Measurements from ENCODE around the gene OBSCN. TPM values are rescaled to one million over a fixed set of nuclear protein-coding genes. Genes with fewer than 3 reads are reported as not detected.

The OBSCN gene
- total RNA-seq, 1 donor from 2014 or later: 5.1 TPM

DNA sequence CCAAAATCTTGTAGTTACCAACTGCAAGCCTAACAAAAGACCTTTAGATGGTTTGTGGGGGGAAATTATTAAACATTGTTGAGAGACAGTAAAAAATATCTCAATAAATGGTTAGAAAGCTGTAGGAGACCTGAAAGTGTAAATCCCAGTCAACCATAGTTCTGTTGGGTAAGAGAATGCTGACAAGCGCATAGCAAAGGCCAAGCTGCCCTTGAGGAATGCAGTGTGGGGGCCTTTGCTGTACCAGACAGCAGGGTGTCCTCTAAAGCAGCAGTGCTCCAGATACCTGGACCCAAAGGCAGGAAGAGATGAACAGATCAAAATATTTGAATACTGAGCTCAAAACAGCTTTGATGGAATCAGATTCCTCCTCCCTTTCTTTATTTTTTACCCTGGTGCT lies 54.6 kb downstream of the OBSCN start:
- H3K36me3 Mint-ChIP-seq: peaks cover 14% of the 10 kb centered on the region
- no peak for DNase-seq (ENCODE audit: low spot score)
- no peaks in the 10 kb centered on the region for H3K9me3 ChIP-seq (ENCODE audit: low read depth)

DNA sequence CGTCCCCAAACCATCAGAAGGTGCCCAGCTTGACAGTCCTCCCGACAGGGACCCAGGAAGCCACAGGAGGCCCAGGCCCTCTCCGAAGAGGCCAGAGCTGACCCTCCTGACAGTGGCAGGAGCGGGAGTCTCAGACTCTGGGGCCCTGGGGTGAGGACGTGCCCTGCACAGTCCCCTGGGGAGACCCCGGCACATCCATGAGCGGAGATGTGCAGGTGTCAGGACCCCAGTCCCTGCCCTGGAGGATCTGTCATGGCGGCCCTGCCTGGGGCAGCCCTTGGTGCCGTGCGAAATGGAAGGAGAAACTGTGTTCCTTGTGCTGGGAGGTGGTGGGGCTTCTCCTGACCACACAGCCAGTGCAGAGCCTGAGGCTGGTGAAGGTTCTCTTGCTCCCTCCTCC lies 55.8 kb downstream of the OBSCN start:
- Histone ChIP-seq H3K9me3 (ENCODE audit: low read depth) (no peaks in the 10 kb centered on the region), H3K79me2 (ENCODE audit: low read depth) (no peaks in the 10 kb centered on the region), H3F3A (ENCODE audit: low read depth) (no peaks in the 10 kb centered on the region), H3K36me3 (no peaks in the 10 kb centered on the region), H3K9ac (no peak overlapping the region), H3K4me3 (no peak overlapping the region), H3K4me1 (no peaks in the 10 kb centered on the region), H2AFZ (replicated peaks) (no peak overlapping the region), H3K27me3 (no peaks in the 10 kb centered on the region), H3K4me2 (no peak overlapping the region), H3K27ac (no peak overlapping the region), H4K20me1 (ENCODE audit: low read depth) (no peaks in the 10 kb centered on the region)
- H3K36me3 Mint-ChIP-seq: peaks cover 12% of the 10 kb centered on the region
- H3K4me3 Mint-ChIP-seq: no peak overlapping the region
- H3K4me1 Mint-ChIP-seq: no peaks in the 10 kb centered on the region
- no peaks in the 10 kb centered on the region for H3K27me3 Mint-ChIP-seq (ENCODE audit: insufficient read depth, low read depth)
- no peak for TF ChIP-seq EZH2 (IDR thresholded peaks at IDR 0.05)
- H3K9me3 Mint-ChIP-seq: peaks cover 8% of the 10 kb centered on the region
- no peak overlapping the region for H3K27ac Mint-ChIP-seq
- DNase-seq (ENCODE audit: low spot score): no peak

More for the DNA sequence above, 54.6 kb downstream of the OBSCN start:
- H3K27me3 Mint-ChIP-seq (ENCODE audit: insufficient read depth, low read depth): no peaks in the 10 kb centered on the region
- Histone ChIP-seq H3K79me2 (ENCODE audit: low read depth) (no peaks in the 10 kb centered on the region), H3K4me3 (no peak overlapping the region), H3K4me1 (no peaks in the 10 kb centered on the region), H3K27me3 (no peaks in the 10 kb centered on the region), H4K20me1 (ENCODE audit: low read depth) (no peaks in the 10 kb centered on the region), H3K27ac (no peak overlapping the region), H2AFZ (replicated peaks) (no peak overlapping the region), H3K4me2 (no peak overlapping the region), H3F3A (ENCODE audit: low read depth) (no peaks in the 10 kb centered on the region), H3K36me3 (no peaks in the 10 kb centered on the region), H3K9ac (no peak overlapping the region)
- H3K4me3 Mint-ChIP-seq: no peak overlapping the region
- TF ChIP-seq EZH2 (IDR thresholded peaks at IDR 0.05): no peak
- TF ChIP-seq, protein P1, sequence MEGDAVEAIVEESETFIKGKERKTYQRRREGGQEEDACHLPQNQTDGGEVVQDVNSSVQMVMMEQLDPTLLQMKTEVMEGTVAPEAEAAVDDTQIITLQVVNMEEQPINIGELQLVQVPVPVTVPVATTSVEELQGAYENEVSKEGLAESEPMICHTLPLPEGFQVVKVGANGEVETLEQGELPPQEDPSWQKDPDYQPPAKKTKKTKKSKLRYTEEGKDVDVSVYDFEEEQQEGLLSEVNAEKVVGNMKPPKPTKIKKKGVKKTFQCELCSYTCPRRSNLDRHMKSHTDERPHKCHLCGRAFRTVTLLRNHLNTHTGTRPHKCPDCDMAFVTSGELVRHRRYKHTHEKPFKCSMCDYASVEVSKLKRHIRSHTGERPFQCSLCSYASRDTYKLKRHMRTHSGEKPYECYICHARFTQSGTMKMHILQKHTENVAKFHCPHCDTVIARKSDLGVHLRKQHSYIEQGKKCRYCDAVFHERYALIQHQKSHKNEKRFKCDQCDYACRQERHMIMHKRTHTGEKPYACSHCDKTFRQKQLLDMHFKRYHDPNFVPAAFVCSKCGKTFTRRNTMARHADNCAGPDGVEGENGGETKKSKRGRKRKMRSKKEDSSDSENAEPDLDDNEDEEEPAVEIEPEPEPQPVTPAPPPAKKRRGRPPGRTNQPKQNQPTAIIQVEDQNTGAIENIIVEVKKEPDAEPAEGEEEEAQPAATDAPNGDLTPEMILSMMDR (IDR thresholded peaks at IDR 0.05): no peak
- TF ChIP-seq EZH2phosphoT487 (IDR thresholded peaks at IDR 0.05): no peak
- H3K27ac Mint-ChIP-seq: no peak overlapping the region
- peaks cover 8% of the 10 kb centered on the region for H3K9me3 Mint-ChIP-seq
- H3K4me1 Mint-ChIP-seq: no peaks in the 10 kb centered on the region

DNA sequence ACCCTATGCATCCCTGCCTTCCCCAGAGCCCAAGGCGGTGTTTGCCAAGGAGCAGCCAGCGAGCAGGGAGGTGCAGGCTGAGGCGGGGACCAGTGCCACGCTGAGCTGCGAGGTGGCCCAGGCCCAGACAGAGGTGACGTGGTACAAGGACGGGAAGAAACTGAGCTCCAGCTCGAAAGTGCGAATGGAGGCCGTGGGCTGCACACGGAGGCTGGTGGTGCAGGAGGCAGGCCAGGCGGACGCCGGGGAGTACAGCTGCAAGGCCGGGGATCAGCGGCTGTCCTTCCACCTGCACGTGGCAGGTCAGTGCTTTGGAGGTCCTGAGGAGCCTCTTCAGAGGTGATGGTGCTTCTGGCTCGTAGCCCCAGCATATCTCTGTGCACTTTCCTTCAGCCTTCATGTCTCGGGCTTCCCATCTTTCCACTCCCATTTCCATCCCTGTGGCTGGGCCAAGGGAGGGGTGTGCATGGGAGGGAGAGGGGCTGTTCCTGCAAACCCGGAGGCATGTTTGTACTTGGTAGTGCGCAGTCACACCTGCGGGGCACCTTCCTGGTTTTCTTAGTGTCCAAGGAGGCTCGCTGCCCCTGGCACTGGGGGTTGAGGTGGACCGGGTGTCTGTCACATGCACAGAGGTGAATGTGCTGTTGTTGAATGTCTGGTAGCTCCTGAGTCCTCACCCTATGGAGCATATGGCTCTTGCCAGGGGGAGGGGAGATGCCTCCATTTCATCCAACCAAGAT lies 56.4 kb downstream of the OBSCN start:
- Histone ChIP-seq H3F3A (ENCODE audit: low read depth) (no peaks in the 10 kb centered on the region), H3K79me2 (ENCODE audit: low read depth) (no peaks in the 10 kb centered on the region), H3K27ac (no peak overlapping the region), H3K36me3 (no peaks in the 10 kb centered on the region), H3K4me2 (no peak overlapping the region), H2AFZ (replicated peaks) (no peak overlapping the region), H3K4me3 (no peak overlapping the region), H3K9ac (no peak overlapping the region), H3K9me3 (ENCODE audit: low read depth) (no peaks in the 10 kb centered on the region), H3K4me1 (no peaks in the 10 kb centered on the region), H4K20me1 (ENCODE audit: low read depth) (no peaks in the 10 kb centered on the region), H3K27me3 (no peaks in the 10 kb centered on the region)
- Mint-ChIP-seq H3K9me3 (peaks cover 8% of the 10 kb centered on the region), H3K27me3 (ENCODE audit: insufficient read depth, low read depth) (no peaks in the 10 kb centered on the region), H3K4me1 (no peaks in the 10 kb centered on the region), H3K4me3 (no peak overlapping the region), H3K27ac (no peak overlapping the region), H3K36me3 (peaks cover 12% of the 10 kb centered on the region)
- DNase-seq (ENCODE audit: low spot score): no peak
- TF ChIP-seq EZH2 (IDR thresholded peaks at IDR 0.05) (no peak), EZH2phosphoT487 (IDR thresholded peaks at IDR 0.05) (no peak)
- TF ChIP-seq, protein P1 (IDR thresholded peaks at IDR 0.05): no peak

DNA sequence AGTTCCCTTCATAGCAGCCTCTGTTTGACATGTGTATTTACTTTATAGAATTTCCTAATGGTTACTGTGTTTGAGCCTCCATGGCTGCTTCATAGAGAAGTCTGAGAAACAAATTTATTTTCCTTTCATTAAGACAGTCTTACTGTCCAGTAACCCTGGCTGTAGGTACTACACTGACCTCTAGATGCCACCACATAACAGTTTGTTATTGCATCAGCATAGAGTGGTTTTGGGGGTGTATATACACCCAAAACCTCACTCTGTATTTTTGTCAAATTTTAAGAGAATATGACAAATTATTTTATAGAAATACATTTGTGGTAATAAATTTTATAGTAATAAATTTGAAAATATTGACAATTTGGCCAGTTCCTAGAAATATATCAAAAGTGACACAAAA lies 57.3 kb downstream of the OBSCN start:
- Histone ChIP-seq H3K4me2 (no peak overlapping the region), H3K27me3 (no peaks in the 10 kb centered on the region), H4K20me1 (ENCODE audit: low read depth) (no peaks in the 10 kb centered on the region), H3K9me3 (ENCODE audit: low read depth) (no peaks in the 10 kb centered on the region), H3K4me3 (no peak overlapping the region), H2AFZ (replicated peaks) (no peak overlapping the region), H3K9ac (no peak overlapping the region), H3K79me2 (ENCODE audit: low read depth) (no peaks in the 10 kb centered on the region), H3K27ac (no peak overlapping the region), H3K4me1 (no peaks in the 10 kb centered on the region), H3F3A (ENCODE audit: low read depth) (no peaks in the 10 kb centered on the region), H3K36me3 (no peaks in the 10 kb centered on the region)
- TF ChIP-seq, protein P1 (IDR thresholded peaks at IDR 0.05): peak; percentile 18
- TF ChIP-seq EZH2 (IDR thresholded peaks at IDR 0.05): no peak
- DNase-seq (ENCODE audit: low spot score): no peak
- Mint-ChIP-seq H3K4me3 (no peak overlapping the region), H3K27me3 (ENCODE audit: insufficient read depth, low read depth) (no peaks in the 10 kb centered on the region), H3K36me3 (peaks cover 11% of the 10 kb centered on the region), H3K9me3 (peaks cover 8% of the 10 kb centered on the region), H3K27ac (no peak overlapping the region), H3K4me1 (no peaks in the 10 kb centered on the region)
